Mesendoderm (in vitro differentiated cells): ENCODE data around the gene SFI1.

Experiments used
- DNase-seq: peaks from one replicate; pipeline ENCODE4 v3.0.0; 2013
- H2AK5ac ChIP-seq: 2 replicates; pipeline ENCODE4 v1.6.1; 2013; ENCODE audit warnings: low read length, inconsistent platforms
- H2BK120ac ChIP-seq: 2 replicates; pipeline ENCODE4 v1.6.1; 2013; ENCODE audit warnings: low read depth, mild to moderate bottlenecking, low read length, moderate library complexity, mixed read lengths
- H2BK15ac ChIP-seq: replicated peaks from 2 replicates; pipeline ENCODE4 v1.6.1; 2013; ENCODE audit warnings: low read depth, mild to moderate bottlenecking, moderate library complexity
- H2BK5ac ChIP-seq: 2 replicates; pipeline ENCODE4 v1.6.1; 2013; ENCODE audit warnings: low read length, inconsistent platforms
- H3K18ac ChIP-seq: 2 replicates; pipeline ENCODE4 v1.6.1; 2013; ENCODE audit warnings: mild to moderate bottlenecking, low read length, mixed read lengths
- H3K23ac ChIP-seq: one replicate; pipeline ENCODE4 v1.6.1; 2013; ENCODE audit warnings: low read length
- H3K27ac ChIP-seq: 2 replicates; pipeline ENCODE4 v1.5.1; 2013; ENCODE audit warnings: low read depth, mild to moderate bottlenecking, inconsistent platforms, low read length, moderate library complexity
- H3K27me3 ChIP-seq: 2 replicates; pipeline ENCODE4 v1.6.1; 2013; ENCODE audit warnings: low read length, control low read depth, mild to moderate bottlenecking, inconsistent platforms; ENCODE audit not compliant: insufficient read depth, poor library complexity
- H3K36me3 ChIP-seq: 2 replicates; pipeline ENCODE4 v1.6.1; 2013; ENCODE audit warnings: low read length, inconsistent platforms; ENCODE audit not compliant: control insufficient read depth, insufficient read depth
- H3K4ac ChIP-seq: one replicate; pipeline ENCODE4 v1.6.1; 2013; ENCODE audit warnings: low read depth, mild to moderate bottlenecking, low read length, moderate library complexity
- H3K4me1 ChIP-seq: 2 replicates; pipeline ENCODE4 v1.6.1; 2013; ENCODE audit warnings: low read depth, low read length, inconsistent platforms; ENCODE audit not compliant: control insufficient read depth
- H3K4me2 ChIP-seq: 2 replicates; pipeline ENCODE4 v1.6.1; 2013; ENCODE audit warnings: low read length
- H3K4me3 ChIP-seq: 2 replicates; pipeline ENCODE4 v1.5.1; 2013; ENCODE audit warnings: mild to moderate bottlenecking, low read length
- H3K56ac ChIP-seq: one replicate; pipeline ENCODE4 v1.6.1; 2013; ENCODE audit warnings: low read length
- H3K79me1 ChIP-seq: 2 replicates; pipeline ENCODE4 v1.6.1; 2013; ENCODE audit warnings: low read length, inconsistent platforms
- H3K79me2 ChIP-seq: 2 replicates; pipeline ENCODE4 v1.6.1; 2013; ENCODE audit warnings: mild to moderate bottlenecking, low read length; ENCODE audit not compliant: control insufficient read depth, insufficient read depth
- H3K9ac ChIP-seq: 2 replicates; pipeline ENCODE4 v1.6.1; 2013; ENCODE audit warnings: low read length, inconsistent platforms
- H4K5ac ChIP-seq: one replicate; pipeline ENCODE4 v1.6.1; 2013; ENCODE audit warnings: low read length
- H4K8ac ChIP-seq: one replicate; pipeline ENCODE4 v1.6.1; 2013; ENCODE audit warnings: low read depth, mild to moderate bottlenecking, control low read depth, low read length, moderate library complexity
- WGBS: extraction: QIAGEN DNeasy Blood & Tissue Kit; methylation state at CpG from one replicate; pipeline ENCODE4 v1.1.7; 2013; ENCODE audit warnings: low lambda C conversion rate, missing lambda C conversion rate; ENCODE audit not compliant: insufficient coverage; ENCODE audit errors: extremely low coverage; 5-methylcytosine and 5-hydroxymethylcytosine counted together

SFI1 gene

DNA sequence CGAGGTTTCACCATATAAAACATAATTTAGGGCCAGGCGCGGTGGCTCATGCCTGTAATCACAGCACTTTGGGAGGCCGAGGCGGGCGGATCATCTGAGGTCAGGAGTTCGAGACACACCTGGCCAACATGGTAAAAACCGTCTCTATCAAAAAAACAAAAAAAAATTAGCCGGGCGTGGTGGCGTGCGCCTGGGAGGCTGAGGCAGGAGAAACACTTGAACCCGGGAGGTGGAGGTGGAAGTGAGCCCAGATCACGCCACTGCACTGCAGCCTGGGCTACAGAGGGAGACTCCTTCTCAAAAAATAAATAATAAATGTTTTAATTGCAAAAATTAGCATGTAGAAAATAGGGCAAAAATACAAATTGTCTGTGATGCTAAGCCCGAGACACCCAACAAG, 993 bp upstream of the SFI1 start:
- no peak for DNase-seq
- Histone ChIP-seq H4K8ac (no peak overlapping the region), H4K5ac (no peak overlapping the region), H3K4me2 (no peak overlapping the region), H3K79me2 (no peaks in the 10 kb centered on the region), H3K4ac (no peak overlapping the region), H3K27ac (no peak overlapping the region), H3K18ac (no peak overlapping the region), H3K79me1 (no peaks in the 10 kb centered on the region), H2BK15ac (no peak overlapping the region), H2AK5ac (no peak overlapping the region), H3K4me3 (no peak overlapping the region), H2BK5ac (no peak overlapping the region), H3K4me1 (peaks cover 3% of the 10 kb centered on the region), H3K9ac (no peak overlapping the region), H3K23ac (no peak overlapping the region), H3K56ac (no peak overlapping the region), H3K36me3 (no peaks in the 10 kb centered on the region), H2BK120ac (no peak overlapping the region), H3K27me3 (no peaks in the 10 kb centered on the region)
- WGBS = no CpG with 5 or more reads among the region's 15 CpGs

DNA sequence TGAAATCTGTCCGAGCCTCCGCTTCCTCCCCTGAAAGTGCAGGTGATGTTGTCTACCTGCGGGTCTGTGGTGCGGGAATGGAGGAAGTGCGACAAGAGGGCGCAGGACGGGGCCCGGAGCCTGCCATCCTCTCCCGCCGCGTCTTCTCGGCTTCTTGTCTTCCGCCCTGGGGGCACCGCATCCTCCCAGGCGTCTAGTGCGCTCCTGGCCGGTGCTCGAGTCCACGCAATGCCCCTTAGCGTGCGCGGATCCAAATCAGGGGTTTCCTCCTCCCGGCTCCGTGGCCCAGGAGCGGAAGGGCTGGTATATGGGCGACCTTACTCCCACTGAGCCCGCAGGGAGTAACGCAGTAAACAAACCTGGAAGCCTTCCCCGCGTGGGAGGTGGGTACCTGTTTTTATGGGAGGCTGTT, 405 bp downstream of the SFI1 start:
- Histone ChIP-seq H3K4ac (no peak overlapping the region), H3K4me1 (no peaks in the 10 kb centered on the region), H4K5ac (no peak overlapping the region), H3K18ac (no peak overlapping the region), H2BK120ac (no peak overlapping the region), H3K9ac (peak overlapping the region; percentile 71), H3K36me3 (no peaks in the 10 kb centered on the region), H3K79me1 (no peaks in the 10 kb centered on the region), H3K23ac (no peak overlapping the region), H3K27me3 (no peaks in the 10 kb centered on the region), H2BK5ac (no peak overlapping the region), H3K4me2 (peak overlapping the region; percentile 94), H3K27ac (no peak overlapping the region), H3K4me3 (peak overlapping the region; percentile 70), H3K56ac (peak overlapping the region; percentile 86), H3K79me2 (no peaks in the 10 kb centered on the region), H2AK5ac (no peak overlapping the region), H4K8ac (peak overlapping the region; percentile 15), H2BK15ac (no peak overlapping the region)
- no CpG with 5 or more reads among the region's 30 CpGs for WGBS
- DNase-seq = no peak

DNA sequence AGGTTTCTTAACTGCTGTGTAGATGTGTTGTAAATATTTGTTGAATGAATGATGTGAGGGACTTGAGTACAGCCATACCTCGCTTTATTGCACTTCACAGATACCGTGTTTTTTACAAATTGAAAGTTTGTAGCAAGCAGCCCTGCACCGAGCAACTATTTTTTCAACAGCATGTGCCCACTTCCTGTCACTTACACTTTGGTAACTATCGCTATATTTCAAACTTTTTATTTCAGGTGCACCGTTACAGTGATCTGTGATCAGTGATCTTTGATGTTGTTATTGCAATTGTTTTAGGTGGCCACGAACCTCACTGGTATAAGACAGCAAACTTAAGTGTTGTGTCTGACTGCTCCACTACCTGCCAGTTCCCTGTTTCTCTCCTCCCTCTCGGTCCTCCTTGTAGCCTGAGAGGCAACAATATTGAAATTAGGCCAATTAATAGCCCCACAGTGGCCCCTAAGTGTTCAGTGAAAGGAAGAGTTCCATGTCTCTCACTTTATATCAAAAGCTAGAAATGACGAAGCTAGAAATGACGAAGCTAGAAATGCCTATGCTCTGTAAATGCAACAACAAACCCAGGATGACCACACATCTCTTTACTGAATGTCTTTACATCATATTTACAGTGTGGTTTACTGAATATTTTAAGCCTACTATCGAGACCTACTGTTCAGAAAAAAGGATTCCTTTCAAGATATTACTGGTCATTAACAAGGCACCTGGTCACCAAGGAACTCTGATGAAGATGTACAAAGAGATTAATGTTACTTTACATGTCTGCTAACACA, 1.0 kb downstream of the SFI1 start:
- H3K79me1 ChIP-seq = no peaks in the 10 kb centered on the region
- no peak overlapping the region for H3K27ac ChIP-seq
- no peaks in the 10 kb centered on the region for H3K79me2 ChIP-seq
- H4K8ac ChIP-seq = no peak overlapping the region
- no peak overlapping the region for H3K23ac ChIP-seq
- no peak overlapping the region for H3K4ac ChIP-seq
- H4K5ac ChIP-seq = no peak overlapping the region
- peak overlapping the region; percentile 71 for H3K9ac ChIP-seq
- peak overlapping the region; percentile 86 for H3K56ac ChIP-seq
- no peaks in the 10 kb centered on the region for H3K27me3 ChIP-seq
- H3K36me3 ChIP-seq = no peaks in the 10 kb centered on the region
- H3K18ac ChIP-seq = no peak overlapping the region
- H2BK5ac ChIP-seq = no peak overlapping the region
- peak overlapping the region; percentile 94 for H3K4me2 ChIP-seq
- H3K4me3 ChIP-seq = peak overlapping the region; percentile 70
- H2BK120ac ChIP-seq = no peak overlapping the region
- no CpG with 5 or more reads among the region's 10 CpGs for WGBS
- no peaks in the 10 kb centered on the region for H3K4me1 ChIP-seq
- DNase-seq = no peak
- no peak overlapping the region for H2AK5ac ChIP-seq
- no peak overlapping the region for H2BK15ac ChIP-seq

DNA sequence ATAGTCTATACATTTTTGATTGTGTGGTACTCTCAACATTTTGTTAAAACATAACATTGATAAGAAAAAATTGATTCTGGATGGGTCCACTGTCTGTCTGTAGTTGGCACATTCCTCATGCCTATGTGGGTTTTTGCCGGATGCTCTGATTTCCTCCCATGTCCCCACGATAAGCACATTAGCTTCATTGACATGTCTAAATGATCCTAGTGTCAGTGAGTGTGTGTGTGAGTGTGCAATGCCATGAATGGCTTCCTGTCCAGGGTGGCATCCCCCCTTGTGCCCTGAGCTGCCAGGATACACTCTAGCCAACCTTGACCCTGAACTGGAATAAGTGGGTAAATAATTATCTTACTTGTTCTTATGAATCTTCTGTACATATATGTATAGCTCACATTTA, 5.4 kb downstream of the SFI1 start:
- H4K8ac ChIP-seq = no peak overlapping the region
- no peak overlapping the region for H2BK15ac ChIP-seq
- H2BK5ac ChIP-seq = no peak overlapping the region
- H4K5ac ChIP-seq = no peak overlapping the region
- no peaks in the 10 kb centered on the region for H3K79me2 ChIP-seq
- H2BK120ac ChIP-seq = no peak overlapping the region
- no peak for DNase-seq
- no peak overlapping the region for H3K23ac ChIP-seq
- H3K36me3 ChIP-seq = no peaks in the 10 kb centered on the region
- no peak overlapping the region for H3K4ac ChIP-seq
- H3K27me3 ChIP-seq = no peaks in the 10 kb centered on the region
- H3K56ac ChIP-seq = no peak overlapping the region
- H2AK5ac ChIP-seq = no peak overlapping the region
- no peaks in the 10 kb centered on the region for H3K4me1 ChIP-seq
- H3K27ac ChIP-seq = no peak overlapping the region
- no peak overlapping the region for H3K4me3 ChIP-seq
- no peak overlapping the region for H3K18ac ChIP-seq
- WGBS = no CpG with 5 or more reads among the region's 2 CpGs
- no peak overlapping the region for H3K4me2 ChIP-seq
- H3K9ac ChIP-seq = no peak overlapping the region
- H3K79me1 ChIP-seq = no peaks in the 10 kb centered on the region

DNA sequence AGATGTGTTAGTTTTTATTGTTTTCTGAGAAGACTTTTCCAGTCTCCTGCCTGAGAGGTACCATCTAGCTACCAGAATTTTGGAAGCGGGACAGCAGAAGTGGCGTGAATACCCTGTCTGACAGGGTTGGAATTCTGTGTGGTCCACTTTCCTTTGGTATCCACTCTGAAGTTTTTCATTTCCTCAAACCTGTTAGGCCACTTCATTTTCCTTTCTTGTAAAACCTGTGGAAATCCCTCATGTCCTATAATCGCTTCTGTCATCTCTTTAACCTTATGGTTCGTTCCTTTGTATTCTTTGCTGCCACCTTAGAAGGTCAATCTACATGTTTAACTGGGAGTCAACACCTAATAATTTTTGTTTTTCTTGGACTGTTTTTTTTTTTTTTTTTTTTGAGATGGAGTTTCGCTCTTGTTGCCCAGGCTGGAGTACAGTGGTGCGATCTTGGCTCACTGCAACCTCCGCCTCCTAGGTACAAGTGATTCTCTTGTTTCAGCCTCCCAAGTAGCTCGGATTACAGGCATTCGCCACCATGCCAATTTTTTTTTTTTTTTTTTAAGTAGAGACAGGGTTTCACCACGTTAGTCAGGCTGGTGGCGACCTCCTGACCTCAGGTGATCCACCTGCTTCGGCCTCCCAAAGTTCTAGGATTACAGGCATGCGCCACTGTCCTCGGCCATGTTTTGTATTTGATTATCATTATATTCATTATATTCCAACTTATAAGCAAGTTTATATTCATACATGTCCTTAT, 7.1 kb downstream of the SFI1 start:
- DNase-seq = no peak
- no peak overlapping the region for H3K9ac ChIP-seq
- H2BK120ac ChIP-seq = no peak overlapping the region
- H4K5ac ChIP-seq = no peak overlapping the region
- H3K27me3 ChIP-seq = no peaks in the 10 kb centered on the region
- no peak overlapping the region for H3K4me3 ChIP-seq
- H3K79me2 ChIP-seq = no peaks in the 10 kb centered on the region
- no peaks in the 10 kb centered on the region for H3K79me1 ChIP-seq
- H3K23ac ChIP-seq = no peak overlapping the region
- H4K8ac ChIP-seq = no peak overlapping the region
- WGBS = no CpG with 5 or more reads among the region's 14 CpGs
- no peak overlapping the region for H2BK15ac ChIP-seq
- H3K4me2 ChIP-seq = no peak overlapping the region
- no peak overlapping the region for H3K4ac ChIP-seq
- H3K18ac ChIP-seq = no peak overlapping the region
- H2BK5ac ChIP-seq = no peak overlapping the region
- H3K4me1 ChIP-seq = no peaks in the 10 kb centered on the region
- H3K56ac ChIP-seq = no peak overlapping the region
- no peaks in the 10 kb centered on the region for H3K36me3 ChIP-seq
- no peak overlapping the region for H3K27ac ChIP-seq
- no peak overlapping the region for H2AK5ac ChIP-seq
